ENCODE results near the gene EHBP1L1. TPM values are rescaled to one million over a fixed set of nuclear protein-coding genes. Genes with fewer than 3 reads are reported as not detected.
A peak's percentile ranks its signal among the peaks of the same experiment; 100 is the strongest.

The EHBP1L1 gene
- polyA plus RNA-seq, 1 donor from 2014 or later = 18.3 TPM

DNA sequence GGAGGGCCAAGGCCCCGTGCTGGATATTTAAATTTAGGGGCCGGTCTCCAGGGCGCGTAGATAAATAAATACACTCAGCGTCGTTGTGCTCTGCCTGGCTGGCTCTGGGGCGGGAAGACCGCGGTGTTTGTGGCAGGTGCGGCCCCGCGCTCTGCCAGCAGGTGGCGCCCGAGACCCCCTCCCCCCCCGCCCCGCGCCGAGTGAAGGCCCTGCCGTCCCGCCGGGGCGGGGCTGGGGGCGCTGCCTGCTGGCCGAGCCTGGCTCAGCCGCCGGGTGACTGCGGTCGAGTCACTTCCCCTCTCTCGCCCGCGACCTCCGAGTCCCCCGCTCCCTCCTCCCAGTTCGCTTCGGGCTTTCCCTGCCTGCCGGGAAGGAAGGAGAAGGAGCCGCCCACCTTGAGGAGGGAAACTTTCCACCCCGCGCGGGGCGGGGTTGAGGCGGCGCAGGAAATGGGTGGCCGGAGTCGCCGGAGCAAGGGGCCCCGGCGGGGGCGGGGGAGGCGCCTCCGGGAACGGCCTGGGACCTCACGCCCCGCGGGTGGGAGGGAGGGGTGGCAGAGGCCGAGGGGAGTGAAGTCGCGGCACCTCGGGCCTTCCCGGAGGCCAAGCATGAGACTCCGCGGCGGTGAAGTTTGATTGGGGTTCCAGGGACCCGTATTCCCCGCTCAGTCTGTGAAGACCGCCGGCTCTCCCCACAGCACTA lies 1.6 kb upstream of the EHBP1L1 start:
- peak; percentile 39 for TF ChIP-seq RAD21 (conservative IDR thresholded peaks at IDR 0.05)
- no peak for TF ChIP-seq TAF1 (IDR thresholded peaks at IDR 0.05; ENCODE audit: low read depth)
- TF ChIP-seq, protein P1, sequence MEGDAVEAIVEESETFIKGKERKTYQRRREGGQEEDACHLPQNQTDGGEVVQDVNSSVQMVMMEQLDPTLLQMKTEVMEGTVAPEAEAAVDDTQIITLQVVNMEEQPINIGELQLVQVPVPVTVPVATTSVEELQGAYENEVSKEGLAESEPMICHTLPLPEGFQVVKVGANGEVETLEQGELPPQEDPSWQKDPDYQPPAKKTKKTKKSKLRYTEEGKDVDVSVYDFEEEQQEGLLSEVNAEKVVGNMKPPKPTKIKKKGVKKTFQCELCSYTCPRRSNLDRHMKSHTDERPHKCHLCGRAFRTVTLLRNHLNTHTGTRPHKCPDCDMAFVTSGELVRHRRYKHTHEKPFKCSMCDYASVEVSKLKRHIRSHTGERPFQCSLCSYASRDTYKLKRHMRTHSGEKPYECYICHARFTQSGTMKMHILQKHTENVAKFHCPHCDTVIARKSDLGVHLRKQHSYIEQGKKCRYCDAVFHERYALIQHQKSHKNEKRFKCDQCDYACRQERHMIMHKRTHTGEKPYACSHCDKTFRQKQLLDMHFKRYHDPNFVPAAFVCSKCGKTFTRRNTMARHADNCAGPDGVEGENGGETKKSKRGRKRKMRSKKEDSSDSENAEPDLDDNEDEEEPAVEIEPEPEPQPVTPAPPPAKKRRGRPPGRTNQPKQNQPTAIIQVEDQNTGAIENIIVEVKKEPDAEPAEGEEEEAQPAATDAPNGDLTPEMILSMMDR (IDR thresholded peaks at IDR 0.05; ENCODE audit: poor library complexity, severe bottlenecking) = peak; percentile 76
- TF ChIP-seq MXI1 (conservative IDR thresholded peaks at IDR 0.05; ENCODE audit: poor library complexity, severe bottlenecking) = peak; percentile 23
- TF ChIP-seq, protein P2, sequence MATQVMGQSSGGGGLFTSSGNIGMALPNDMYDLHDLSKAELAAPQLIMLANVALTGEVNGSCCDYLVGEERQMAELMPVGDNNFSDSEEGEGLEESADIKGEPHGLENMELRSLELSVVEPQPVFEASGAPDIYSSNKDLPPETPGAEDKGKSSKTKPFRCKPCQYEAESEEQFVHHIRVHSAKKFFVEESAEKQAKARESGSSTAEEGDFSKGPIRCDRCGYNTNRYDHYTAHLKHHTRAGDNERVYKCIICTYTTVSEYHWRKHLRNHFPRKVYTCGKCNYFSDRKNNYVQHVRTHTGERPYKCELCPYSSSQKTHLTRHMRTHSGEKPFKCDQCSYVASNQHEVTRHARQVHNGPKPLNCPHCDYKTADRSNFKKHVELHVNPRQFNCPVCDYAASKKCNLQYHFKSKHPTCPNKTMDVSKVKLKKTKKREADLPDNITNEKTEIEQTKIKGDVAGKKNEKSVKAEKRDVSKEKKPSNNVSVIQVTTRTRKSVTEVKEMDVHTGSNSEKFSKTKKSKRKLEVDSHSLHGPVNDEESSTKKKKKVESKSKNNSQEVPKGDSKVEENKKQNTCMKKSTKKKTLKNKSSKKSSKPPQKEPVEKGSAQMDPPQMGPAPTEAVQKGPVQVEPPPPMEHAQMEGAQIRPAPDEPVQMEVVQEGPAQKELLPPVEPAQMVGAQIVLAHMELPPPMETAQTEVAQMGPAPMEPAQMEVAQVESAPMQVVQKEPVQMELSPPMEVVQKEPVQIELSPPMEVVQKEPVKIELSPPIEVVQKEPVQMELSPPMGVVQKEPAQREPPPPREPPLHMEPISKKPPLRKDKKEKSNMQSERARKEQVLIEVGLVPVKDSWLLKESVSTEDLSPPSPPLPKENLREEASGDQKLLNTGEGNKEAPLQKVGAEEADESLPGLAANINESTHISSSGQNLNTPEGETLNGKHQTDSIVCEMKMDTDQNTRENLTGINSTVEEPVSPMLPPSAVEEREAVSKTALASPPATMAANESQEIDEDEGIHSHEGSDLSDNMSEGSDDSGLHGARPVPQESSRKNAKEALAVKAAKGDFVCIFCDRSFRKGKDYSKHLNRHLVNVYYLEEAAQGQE (IDR thresholded peaks at IDR 0.05; ENCODE audit: borderline replicate concordance) = no peak
- no peak for TF ChIP-seq EP300 (conservative IDR thresholded peaks at IDR 0.05; ENCODE audit: poor library complexity, severe bottlenecking)
- peak; percentile 60 for TF ChIP-seq SMC3 (conservative IDR thresholded peaks at IDR 0.05; ENCODE audit: poor library complexity)
- TF ChIP-seq POLR2AphosphoS5 (IDR thresholded peaks at IDR 0.05) = no peak
- TF ChIP-seq EZH2 (IDR thresholded peaks at IDR 0.05; ENCODE audit: borderline replicate concordance, insufficient read depth, low read length, poor library complexity, severe bottlenecking) = no peak
- H3K27me3 ChIP-seq (ENCODE audit: insufficient read depth, low read depth, low read length) = peaks cover 7% of the 10 kb centered on the region
- no peaks in the 10 kb centered on the region for H3K9me2 ChIP-seq (ENCODE audit: insufficient read depth, low read length)
- no peaks in the 10 kb centered on the region for H3K9me3 ChIP-seq (ENCODE audit: low read length)
- H3K79me2 ChIP-seq (replicated peaks; ENCODE audit: insufficient read depth, low read length) = peaks cover 40% of the 10 kb centered on the region
- peaks cover 6% of the 10 kb centered on the region for H3F3A ChIP-seq (ENCODE audit: insufficient read depth, low read length, poor library complexity, severe bottlenecking)
- H3K27ac ChIP-seq (ENCODE audit: low read length) = peak overlapping the region; percentile 44
- peak overlapping the region; percentile 91 for H3K9ac ChIP-seq (ENCODE audit: low read length)
- no peak overlapping the region for H2AFZ ChIP-seq (ENCODE audit: low read depth, low read length)
- peak overlapping the region; percentile 88 for H3K4me2 ChIP-seq (ENCODE audit: low read length)
- peaks cover 15% of the 10 kb centered on the region for H4K20me1 ChIP-seq (ENCODE audit: insufficient read depth)
- no peaks in the 10 kb centered on the region for H3K36me3 ChIP-seq (ENCODE audit: insufficient read depth, low read length)
- H3K4me3 ChIP-seq (ENCODE audit: low read length) = peak overlapping the region; percentile 82

DNA sequence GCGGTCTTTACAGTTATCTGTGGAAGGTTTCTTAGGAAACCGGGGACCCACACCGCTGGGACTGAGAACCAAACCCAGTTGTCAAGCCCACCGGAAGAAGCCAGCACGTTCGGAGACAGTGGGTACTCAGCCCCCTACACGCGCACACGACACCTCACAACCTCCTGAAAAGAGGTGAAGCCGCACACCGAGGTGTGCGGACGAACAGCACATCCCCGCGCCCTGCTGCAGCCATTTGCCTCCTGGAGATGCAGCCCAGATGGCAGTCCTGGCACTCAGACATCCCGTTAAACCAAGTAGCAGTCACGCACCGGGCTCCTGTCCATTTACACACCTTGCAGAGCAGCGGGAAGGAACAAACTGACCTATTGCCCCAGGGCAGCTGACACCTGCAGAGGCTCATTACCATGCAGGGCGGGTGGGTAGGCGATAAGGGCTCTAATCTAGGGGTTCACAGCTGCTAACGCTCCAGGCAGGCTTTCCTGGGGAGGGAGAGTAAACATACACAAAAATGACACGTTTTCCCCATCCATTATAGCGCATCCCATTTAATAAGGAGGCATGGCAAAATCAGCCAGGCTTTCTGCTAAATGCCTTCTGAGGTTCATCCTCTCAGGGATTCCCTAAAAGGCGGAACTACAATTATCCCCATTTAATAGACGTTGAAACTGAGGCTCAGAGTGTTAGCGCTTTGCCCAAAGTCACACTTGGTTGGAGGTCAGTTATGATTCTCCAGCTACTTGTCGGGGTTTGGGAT lies 864 bp upstream of the EHBP1L1 start:
- Histone ChIP-seq H4K20me1 (ENCODE audit: insufficient read depth) (peaks cover 15% of the 10 kb centered on the region), H3K27me3 (ENCODE audit: insufficient read depth, low read depth, low read length) (peaks cover 7% of the 10 kb centered on the region), H3K79me2 (replicated peaks; ENCODE audit: insufficient read depth, low read length) (peaks cover 40% of the 10 kb centered on the region), H3K27ac (ENCODE audit: low read length) (no peak overlapping the region), H3K9me2 (ENCODE audit: insufficient read depth, low read length) (no peaks in the 10 kb centered on the region), H3K4me2 (ENCODE audit: low read length) (no peak overlapping the region), H3K9me3 (ENCODE audit: low read length) (no peaks in the 10 kb centered on the region), H3K9ac (ENCODE audit: low read length) (peak overlapping the region; percentile 34), H2AFZ (ENCODE audit: low read depth, low read length) (no peak overlapping the region), H3F3A (ENCODE audit: insufficient read depth, low read length, poor library complexity, severe bottlenecking) (no peaks in the 10 kb centered on the region), H3K4me3 (ENCODE audit: low read length) (peak overlapping the region; percentile 82), H3K36me3 (ENCODE audit: insufficient read depth, low read length) (no peaks in the 10 kb centered on the region)
- TF ChIP-seq SMC3 (conservative IDR thresholded peaks at IDR 0.05; ENCODE audit: poor library complexity) (no peak), EZH2 (IDR thresholded peaks at IDR 0.05; ENCODE audit: borderline replicate concordance, insufficient read depth, low read length, poor library complexity, severe bottlenecking) (no peak), EP300 (conservative IDR thresholded peaks at IDR 0.05; ENCODE audit: poor library complexity, severe bottlenecking) (no peak), TAF1 (IDR thresholded peaks at IDR 0.05; ENCODE audit: low read depth) (no peak), RAD21 (conservative IDR thresholded peaks at IDR 0.05) (no peak), POLR2AphosphoS5 (IDR thresholded peaks at IDR 0.05) (no peak), MXI1 (conservative IDR thresholded peaks at IDR 0.05; ENCODE audit: poor library complexity, severe bottlenecking) (no peak)
- TF ChIP-seq, protein P1 (IDR thresholded peaks at IDR 0.05; ENCODE audit: poor library complexity, severe bottlenecking) = no peak
- TF ChIP-seq, protein P2 (IDR thresholded peaks at IDR 0.05; ENCODE audit: borderline replicate concordance) = no peak

Data from neural cell (in vitro differentiated cells).